Fibroblast of skin of back (primary cell): ENCODE measurements around the gene GRID1.

Source experiments
- DNase-seq: peaks from one replicate; pipeline ENCODE4 v3.0.0-alpha.2; 2013

GRID1 gene

DNA sequence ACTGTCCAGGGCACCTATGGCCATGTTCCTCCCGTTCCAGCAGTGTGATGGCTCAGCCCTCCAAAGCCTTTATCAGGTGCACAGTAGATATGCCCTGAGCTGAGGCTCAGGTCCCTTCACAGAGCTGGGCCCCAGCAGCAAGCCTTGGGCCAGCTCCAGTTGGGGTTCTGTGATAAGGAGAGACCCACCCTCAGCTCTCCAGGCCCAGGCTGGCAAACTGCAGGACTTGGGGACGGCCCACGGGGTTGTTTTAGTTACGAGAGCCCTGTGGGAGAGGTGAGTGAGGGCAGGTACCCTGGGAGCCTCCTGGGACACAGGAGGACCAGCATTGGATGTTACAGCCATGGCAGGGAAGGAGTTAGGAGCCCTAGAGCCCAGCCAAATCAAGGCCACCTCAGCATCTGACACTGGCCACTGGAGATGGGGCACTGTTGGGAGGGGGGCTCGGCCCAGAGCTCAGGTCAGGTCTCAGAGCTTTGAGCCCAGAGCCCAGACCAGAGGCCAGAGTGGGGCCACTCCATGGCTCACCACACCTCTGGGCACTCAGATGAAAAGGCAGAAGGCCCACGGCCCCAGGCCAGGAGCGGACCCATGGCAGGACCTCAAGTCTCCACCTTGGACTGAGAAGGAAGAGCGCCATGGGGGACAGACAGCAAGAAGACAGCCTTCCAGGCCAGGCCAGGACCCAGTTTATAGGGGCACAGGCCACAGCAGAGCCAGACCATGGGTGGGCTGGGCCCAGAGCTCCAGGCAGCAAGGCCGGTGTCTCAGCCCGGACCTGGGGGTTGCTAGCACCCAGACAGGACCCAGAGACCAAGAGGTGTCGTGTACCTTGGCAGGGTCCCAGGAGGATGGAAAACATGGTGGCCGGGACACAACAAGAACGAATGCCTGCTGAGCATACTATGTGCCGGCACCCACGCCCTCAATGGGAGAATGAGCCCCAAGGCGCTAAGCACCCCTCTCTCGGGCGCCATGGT lies 12.8 kb downstream of the GRID1 start:
- no peak for DNase-seq

DNA sequence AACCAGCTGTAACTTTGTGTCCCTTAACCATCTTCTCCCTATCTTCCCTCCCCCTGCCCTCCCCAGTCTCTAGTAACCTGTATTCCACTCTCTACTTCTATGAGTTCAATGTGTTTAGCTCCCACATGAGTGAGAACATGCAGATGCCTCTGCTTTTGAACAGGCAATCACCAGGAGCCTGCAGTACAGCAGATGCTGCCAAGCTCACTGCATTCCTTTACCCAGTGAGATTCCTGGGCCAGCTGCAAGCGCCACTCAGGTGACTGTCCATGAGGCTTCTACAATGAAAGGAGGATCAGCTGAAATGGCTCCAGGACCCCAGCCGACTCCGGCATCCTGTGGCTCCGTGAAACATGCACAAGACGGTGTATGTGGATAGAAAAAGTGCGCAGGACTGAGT lies 15.7 kb downstream of the GRID1 start:
- DNase-seq = no peak

DNA sequence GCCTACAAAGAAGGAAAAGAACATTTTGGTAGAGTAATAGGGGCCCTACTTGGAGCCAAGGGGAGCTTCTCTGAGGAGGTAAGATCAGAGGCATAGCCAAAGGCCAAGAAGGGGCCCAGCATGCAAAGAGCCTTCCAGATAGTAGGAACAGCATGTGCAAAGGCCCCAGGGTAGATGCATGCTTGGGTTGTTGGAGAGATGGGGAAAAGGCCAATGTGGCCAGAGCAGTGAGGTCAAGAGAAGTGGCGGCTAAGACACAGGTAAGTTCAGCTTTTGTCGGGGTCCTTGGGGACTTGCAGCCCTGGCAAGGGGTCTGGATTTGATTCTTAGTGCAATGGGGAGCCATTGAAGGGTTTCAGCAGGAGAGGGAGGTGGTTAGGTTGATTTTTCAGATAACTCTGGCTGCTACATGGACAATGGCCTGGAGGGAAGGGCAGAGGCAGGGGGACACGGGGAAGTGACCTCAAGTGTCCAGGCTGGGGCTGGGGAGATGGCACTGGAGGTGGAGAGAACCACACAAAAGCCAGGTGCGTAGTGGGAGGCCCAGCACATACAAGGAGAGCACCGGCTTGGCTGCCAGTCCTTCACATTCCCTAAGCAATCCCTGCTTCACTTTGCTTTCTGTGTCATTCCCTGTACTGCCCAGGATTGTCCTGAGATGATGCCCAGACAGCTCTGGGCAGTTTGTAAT lies 16.5 kb downstream of the GRID1 start:
- DNase-seq = no peak

DNA sequence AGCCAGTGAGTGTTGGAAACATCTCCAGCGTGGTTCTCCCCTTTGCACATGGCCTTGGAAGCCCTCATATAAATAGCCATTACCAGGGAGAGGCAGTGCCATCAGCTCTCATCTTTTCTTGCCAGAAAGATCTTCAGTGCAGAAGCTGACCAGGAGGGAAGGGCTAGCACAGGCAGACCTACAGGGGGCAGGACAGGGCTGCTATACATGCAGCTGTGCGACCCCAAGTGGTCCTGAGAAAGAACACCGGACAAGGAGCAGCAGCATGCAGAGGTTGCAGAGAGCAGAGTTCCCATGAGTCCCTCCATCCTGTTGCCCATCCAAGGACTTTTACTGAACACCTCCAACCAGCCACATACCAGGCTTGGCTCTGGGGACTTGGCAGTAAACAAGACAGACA lies 17.1 kb downstream of the GRID1 start:
- peak; percentile 16 for DNase-seq

DNA sequence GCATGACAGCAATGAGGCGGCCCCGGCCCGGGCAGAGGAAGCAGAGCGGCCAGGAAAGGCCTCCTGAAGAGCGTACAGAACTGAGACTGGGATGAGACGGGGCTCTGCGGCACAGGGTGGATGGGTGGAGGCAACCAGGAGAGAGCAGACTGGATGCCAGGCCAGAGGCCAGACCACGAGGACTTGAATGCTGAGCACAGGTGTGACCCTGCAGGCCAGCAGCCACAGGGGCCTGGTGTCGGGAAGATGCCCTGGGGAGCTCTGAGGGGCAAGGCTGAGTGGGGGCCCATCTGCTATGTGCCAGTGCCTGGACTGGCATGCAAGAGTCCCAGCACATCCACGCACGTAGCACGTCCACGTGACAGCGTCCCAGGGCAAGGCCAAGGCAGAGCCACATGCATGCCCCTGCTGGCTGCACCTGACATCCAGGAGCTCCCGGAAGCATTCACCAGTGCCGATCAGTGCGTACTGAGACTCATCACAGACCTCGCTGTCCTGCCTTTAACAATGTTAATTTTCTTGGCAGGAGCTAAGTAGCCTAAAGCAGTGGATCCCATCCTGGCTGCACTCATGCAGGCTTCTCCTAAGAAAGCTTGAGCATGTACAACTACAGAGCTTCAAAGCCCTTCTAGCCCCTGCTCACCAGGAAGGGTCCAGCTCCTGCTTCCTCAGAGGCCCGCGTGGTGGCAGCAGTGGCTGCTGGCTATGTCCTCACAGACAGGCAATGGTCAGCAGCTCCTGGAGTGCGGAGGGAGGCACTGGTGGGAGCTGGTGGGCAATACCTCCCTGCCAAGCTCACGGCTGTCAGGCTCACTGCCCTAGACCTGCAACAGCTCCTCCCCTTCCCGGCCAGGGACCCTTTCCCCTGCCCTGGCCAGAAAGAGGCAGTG lies 18.0 kb downstream of the GRID1 start:
- no peak for DNase-seq

DNA sequence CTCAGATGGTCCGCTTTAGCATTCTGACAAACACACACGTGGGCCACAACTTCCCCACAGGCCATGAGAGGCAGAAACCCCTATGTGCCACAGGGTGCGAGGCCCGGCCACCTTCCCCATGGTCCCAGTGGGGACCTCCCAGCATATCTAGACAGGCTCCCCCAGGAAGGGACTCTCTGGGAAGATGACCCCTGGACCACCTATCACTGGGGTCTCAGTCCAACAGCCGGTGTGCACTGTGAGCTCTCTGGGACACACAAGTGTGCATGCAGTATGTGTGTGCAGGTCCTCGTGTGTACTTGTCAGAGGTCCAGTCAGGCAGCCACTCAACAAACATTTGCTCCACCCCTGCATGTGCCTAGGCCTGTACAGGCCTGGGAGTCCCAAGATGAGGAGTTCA lies 18.7 kb downstream of the GRID1 start:
- no peak for DNase-seq

DNA sequence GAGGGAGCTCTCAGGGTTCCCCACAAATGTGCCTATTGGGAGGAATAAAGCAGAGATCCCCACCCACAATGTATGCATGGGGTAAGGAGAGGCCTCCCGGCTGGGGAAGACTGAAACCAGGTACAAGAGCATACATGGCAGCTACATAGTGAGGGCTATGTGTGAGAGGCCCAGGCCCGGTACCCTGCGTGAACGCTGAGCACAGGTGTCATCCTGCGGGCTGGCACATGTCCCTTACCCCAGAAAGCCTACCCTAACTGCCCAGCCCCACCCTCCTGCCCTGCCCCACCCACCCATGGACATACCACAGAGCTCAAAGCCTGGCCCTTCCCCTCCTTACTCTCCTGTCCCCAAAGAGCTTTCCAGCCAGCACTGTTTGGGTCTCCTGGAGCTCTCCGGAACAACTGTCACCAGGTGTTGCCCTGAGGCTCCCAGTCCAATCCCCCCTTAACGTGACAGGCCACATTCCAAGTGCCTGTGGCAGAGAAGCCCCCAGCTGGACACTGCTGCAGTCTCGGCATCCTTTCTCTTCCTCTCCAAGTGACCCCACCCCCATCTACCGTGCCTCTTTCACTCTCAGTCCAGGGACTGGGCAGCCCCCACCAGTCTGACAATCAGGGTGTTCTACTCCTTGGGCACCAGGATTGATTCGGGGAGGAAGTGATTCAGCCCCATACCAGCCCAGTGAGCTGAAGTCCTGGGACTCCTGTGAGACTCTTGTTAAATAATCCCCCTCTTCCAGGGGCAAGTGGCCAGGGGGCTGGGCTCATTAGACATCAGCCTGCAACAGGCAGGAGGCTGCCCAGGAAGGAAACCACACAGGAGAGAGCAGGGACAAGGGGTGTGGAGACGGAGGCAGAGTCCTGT lies 19.6 kb downstream of the GRID1 start:
- DNase-seq = no peak

DNA sequence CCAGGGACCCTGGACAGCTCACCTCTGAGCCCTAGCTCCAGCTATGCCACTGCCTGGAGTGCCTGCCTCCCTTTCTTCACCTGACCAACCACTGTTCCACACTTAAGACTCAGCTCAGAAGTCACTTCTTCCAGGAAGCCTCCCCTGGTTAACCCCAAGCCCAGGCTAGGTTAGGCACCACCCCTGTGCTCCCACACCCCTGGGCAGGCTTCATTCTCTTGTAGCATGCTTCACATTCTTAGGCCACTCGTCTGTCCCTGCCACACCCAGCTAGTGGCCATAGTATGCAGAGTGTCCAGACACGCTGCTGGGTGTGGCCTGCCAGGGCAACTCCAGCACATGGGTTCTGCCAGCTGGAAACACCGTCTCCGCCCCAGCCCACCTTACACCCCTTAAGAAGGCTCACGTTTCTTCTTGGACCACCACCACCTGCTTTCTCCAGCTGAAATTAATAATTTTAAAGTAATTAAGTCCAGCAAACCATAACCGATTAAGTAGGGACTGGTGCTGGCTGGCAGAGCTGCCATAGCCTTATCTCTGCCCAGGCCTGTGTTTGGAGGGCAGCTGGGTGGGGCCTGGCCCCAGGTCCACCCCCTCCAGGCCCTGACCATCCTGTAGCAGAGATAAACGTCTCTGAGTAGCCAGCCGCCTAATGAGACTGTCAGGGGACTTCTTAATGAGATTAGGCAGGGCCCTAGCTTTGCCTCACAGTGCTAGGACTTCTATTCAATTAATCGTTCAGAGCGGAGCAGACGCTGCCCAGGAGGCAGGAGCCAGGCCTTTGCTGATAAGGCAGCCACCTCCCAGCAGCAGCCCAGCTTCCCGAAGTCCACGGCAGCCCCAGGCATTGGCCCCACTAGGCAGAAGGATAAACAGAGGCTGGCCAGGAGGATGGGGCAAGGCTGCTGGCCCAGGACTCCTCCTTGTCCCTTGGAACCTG lies 20.5 kb downstream of the GRID1 start:
- DNase-seq = peak; percentile 20

DNA sequence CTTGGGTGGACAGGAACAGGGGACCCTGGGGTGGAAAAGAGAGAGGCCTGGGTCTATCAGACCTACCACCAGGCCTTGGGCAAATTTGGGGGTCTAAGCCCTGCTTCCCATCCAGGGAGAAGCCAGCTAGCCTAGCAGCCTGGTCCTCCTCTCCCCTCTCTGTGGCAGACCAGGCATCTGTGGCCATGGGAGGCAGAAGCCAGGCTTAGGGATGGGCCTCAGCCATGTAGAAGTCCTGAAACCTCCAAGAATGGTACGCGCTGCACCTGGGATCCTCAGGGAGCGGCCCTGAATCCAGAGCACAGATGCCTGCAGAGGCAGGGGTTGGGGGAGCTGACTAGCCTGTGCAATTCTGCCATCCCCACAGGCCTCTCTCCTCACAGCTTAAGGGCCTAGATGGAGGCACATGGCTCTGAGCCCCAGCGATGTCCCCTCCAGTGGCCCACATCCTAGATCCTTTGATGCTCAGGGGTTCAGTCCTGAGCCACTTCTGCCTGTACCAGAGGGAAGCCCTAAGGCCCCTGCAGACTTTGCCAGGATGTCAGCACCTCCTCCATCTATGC lies 21.2 kb downstream of the GRID1 start:
- no peak for DNase-seq

DNA sequence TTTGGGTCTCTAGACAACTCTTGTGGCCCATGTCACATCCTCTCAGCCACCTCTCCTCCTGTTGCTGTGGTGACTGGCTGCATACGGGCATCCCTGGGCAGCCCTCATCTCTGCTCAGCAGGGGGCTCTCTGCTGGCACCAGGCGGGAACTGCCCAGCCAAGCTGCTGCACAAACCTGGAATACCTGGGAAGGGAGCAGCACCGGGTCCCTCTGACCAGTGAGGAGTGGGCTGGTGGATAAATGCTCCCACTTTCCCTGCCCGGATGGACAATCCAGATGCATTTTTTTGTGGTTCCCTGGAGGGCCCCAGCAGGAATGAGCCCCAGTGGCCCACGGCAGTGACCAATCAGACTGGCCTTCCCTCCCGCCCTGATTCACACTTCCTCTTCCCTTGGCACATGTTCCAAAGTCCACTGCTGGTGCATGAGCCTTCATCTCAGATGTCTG lies 21.9 kb downstream of the GRID1 start:
- no peak for DNase-seq

DNA sequence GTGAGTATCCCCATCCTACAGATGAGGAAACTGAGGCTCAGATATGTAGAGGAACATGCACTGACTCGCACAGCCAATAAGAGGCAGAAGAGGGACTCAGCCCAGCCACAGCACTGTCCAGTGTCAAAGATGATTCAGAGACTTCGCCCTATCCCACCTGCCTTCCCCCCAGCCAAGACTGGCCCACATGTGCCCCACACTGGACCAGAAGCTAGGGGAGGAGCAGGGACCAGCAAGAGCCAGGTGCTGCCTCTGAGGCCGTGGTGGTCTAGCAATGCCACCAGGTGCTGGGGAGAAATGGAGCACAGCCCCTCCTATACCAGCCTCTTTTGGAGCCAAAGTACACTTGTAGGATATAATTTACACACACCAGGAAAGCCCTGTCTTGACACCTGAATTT lies 22.3 kb downstream of the GRID1 start:
- DNase-seq = no peak

DNA sequence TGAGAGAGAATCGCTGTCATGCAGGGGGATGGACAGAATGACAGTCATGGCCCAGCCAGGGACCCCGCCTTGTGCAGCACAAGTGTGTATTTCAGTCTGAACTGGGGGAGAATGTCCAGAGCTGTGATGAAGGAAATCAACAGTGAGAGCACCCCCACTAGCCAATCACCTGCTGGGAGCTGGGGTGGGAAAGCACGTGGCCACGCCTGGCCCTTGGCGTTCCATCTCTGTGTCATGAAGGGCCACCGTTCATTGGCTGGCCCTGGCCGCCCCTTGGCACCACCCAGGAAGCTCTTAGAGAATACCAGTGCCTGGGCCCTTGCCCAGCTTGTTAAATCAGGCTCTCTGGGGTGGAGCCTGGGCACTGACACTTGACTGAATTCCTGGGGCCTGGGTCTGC lies 22.8 kb downstream of the GRID1 start:
- no peak for DNase-seq

DNA sequence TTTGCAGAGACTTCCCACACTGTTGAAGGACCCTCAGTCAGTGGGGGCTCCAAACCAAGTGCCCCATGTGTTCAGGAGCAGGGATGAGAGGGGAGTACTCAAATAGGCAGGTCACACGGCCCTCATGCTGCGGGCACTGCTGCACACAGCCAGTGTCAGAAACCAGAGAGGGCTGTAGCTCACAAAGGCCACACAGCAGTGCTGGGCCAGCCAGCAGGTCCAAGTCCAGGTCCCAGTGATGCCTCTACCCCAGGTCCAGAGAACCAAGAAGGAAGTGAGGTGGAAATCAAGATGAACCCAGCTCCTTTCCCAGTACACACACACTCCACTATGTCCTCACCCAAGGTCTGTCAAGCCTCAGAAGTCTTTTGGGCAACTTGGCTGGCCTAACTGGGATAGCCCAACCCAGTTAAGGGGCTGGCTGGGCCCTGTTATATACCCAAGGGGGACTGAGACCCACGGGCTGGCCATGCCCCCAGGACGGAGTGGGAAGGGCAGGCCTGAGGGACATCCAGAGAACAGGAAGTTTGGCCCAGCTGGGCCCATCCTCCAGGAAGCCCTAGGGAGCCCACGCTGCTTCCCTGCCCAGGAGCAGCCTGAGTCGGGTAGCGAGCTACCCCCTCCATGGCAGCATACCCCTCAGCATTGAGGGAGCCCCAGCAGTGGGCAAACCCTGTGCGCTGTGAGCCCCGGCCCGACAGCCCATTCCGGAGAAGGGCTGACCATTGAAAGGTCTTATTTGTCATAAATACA lies 24.3 kb downstream of the GRID1 start:
- DNase-seq = no peak

DNA sequence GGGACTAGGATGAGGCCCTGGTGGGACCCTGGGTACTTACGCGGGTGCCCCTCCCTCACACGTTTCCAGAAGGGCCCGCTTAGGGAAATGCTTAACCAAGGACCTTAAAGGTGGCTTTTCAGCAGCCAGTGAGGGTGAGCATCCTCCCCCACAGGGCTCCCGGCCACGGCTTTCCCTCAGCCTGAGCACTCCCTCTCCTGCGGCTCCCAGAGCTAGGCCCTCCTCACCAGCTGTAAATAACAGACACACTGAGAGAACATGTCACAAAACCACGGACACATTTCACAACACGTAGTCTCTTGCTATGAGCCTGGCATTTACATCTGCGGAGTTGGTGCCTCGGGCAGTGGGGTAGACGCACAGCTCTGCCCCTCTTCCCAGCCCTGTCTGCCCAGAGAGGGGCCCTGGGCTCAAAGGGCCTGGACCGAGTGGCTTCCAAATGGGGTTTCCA lies 25.2 kb downstream of the GRID1 start:
- no peak for DNase-seq

DNA sequence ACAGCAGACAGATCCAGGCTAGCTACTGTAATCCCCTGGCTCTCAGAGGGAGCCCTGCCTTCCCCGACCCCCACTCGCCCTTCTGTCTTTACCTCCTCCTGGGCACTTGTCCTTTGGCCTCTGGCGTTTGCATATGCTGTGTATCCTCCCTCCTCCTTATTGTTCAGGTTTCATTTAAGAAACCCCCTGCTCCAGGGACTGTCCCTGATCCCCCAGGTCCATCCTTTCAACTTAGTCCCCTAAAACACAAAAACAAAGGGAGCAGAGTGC lies 25.7 kb downstream of the GRID1 start:
- DNase-seq = no peak

DNA sequence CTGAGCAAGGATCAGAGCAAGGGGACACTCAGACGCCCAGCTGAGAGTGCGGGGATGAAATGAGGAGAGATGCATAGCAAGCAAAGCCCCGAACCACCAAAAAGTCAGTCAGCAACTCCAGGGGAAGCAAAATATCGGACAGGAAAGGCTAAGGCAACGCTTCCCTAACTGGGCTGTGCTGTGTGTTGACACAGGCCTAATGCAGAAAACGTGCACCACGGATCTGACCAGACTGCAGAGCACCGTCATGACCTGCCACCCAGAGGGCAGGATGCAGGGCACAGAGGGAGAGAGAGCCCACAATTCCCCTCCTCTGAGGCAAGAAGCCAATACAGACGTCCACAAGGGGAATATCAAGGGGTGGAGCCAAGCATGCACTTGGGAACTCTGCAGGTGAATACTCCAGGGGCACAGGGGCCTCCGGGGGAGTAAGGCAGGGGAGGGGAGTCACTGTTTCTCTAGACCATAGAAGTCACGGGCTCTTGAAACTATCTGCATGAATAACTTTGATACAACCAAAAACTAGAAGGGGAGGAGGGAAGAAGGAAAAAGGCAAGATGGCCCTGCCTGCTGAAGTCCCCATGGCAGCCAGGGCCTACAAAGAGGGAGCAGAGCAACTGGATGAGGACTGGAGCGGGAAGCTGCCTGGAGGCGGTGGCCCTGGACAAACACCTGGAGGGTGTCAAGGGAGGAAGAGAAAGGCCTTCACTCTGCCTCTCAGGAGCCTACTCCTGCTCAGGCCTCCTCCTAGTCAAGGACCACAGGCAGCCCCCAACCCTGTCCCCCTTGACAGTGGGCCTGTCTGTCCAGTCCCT lies 26.2 kb downstream of the GRID1 start:
- no peak for DNase-seq

DNA sequence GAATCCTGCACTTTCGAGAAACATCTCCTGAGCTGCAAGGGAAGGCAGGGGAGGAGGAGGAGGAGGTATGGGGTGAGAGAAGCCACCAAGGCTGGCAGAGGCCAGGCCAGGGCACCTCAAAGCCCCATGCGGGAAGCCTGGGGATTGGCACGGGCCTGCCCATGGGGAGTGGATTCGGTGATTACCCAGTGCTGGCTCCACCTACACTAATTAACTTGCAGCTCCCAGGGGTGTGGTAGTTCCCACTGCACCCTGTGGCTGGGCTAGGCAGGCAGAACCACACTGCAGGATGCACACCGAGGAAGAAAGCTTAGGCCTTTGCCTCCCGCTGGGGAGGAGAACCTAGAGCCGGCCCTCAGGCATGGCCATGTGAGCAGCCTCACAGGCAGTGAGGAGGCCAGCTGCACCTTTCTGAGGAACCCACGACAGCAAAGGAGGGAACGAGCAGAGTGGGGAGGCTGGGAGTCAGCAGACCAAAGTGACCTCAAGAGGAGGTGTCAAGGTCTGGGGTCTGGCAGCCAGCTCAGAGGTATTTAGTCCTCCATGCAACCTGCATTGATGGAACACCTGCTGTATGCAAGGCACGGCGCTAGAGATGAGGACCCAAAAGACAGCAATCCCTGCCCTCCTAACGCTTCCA lies 27.2 kb downstream of the GRID1 start:
- DNase-seq = no peak

DNA sequence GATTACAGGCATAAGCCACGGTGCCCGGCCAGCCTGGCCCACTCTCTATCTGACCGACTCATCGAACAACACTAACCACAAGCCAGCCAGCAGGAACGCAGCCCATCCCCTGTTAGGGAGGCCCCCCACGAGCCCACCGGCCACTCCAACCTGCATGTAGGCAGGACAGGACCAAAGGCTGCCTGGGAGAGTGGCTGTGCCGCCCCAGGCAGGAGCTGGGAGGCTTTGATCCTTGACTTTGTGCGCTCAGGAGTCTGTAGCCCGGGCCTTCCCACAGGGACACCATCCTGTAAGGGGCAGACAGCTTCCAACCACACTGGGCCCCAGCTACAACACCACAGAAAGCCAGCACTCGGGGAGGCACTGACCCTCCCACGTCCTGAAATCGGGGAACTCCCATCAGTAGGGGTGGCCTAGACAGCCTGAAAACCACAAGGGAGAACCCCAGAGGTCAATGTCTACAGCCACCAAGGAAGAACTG lies 29.4 kb downstream of the GRID1 start:
- no peak for DNase-seq
